8988T (cell line): ENCODE data around the gene ARHGEF2.
A peak's percentile ranks its signal among the peaks of the same experiment; 100 is the strongest.
"Not testable (repeated sequence)": the region's sequence is repeated elsewhere in the genome, so short reads cannot be mapped to it uniquely, and the experiment has no call there.

Source experiments
- DNase-seq: peaks from one replicate; pipeline ENCODE4 v3.0.0; 2011

The ARHGEF2 gene

GRCh38 chr1:155940993-155941844 lies 37.1 kb downstream of the ARHGEF2 start, which contains the start of gene RXFP4:
RXFP4 (plus strand) TSS chr1:155941638; CDS start chr1:155941710, 72 bp downstream.
- no peak for DNase-seq

GRCh38 chr1:155940482-155940992 lies 37.8 kb downstream of the ARHGEF2 start:
- DNase-seq = no peak

- DNase-seq = no peak
These were observed 40.1 kb downstream of the ARHGEF2 start for GRCh38 chr1:155938220-155938627.

- no peak for DNase-seq
These were observed 43.3 kb downstream of the ARHGEF2 start for GRCh38 chr1:155934936-155935590.

GRCh38 chr1:155934097-155934935 lies 44.0 kb downstream of the ARHGEF2 start, which contains the start of gene KHDC4:
KHDC4 (minus strand) TSS chr1:155934413; CDS start chr1:155934373, 40 bp downstream.
- peak; percentile 59 for DNase-seq

GRCh38 chr1:155933591-155934096 lies 44.7 kb downstream of the ARHGEF2 start:
- DNase-seq = no peak

- no peak for DNase-seq
These were observed 45.9 kb downstream of the ARHGEF2 start for GRCh38 chr1:155932487-155932886.

GRCh38 chr1:155932081-155932480 lies 46.3 kb downstream of the ARHGEF2 start:
- DNase-seq = no peak

GRCh38 chr1:155931332-155932038 lies 46.9 kb downstream of the ARHGEF2 start:
- no peak for DNase-seq

- not testable (repeated sequence) for DNase-seq
These were observed 47.6 kb downstream of the ARHGEF2 start for GRCh38 chr1:155930725-155931124.

GRCh38 chr1:155929057-155929456 lies 49.3 kb downstream of the ARHGEF2 start:
- no peak for DNase-seq

GRCh38 chr1:155925506-155925905 lies 52.8 kb downstream of the ARHGEF2 start:
- no peak for DNase-seq

- no peak for DNase-seq
These were observed 57.6 kb downstream of the ARHGEF2 start for GRCh38 chr1:155920717-155921116.

- DNase-seq = no peak
These were observed 58.5 kb downstream of the ARHGEF2 start for GRCh38 chr1:155919801-155920200.

- DNase-seq = no peak
These were observed 59.7 kb downstream of the ARHGEF2 start for GRCh38 chr1:155918660-155919059.

GRCh38 chr1:155913969-155914757 lies 64.2 kb downstream of the ARHGEF2 start:
- no peak for DNase-seq

- no peak for DNase-seq
These were observed 66.3 kb downstream of the ARHGEF2 start for GRCh38 chr1:155912056-155912536.

GRCh38 chr1:155911156-155912055 lies 66.9 kb downstream of the ARHGEF2 start, which contains the start of gene RIT1:
RIT1 (minus strand) TSS chr1:155911349; CDS start chr1:155910761, 588 bp downstream.
- peak; percentile 48 for DNase-seq

- DNase-seq = no peak
These were observed 67.7 kb downstream of the ARHGEF2 start for GRCh38 chr1:155910621-155911121.
